K562 (cell line): ENCODE results near the gene CCNY. TPM values are rescaled to one million over a fixed set of nuclear protein-coding genes. Genes with fewer than 3 reads are reported as not detected.

Experiments used
- ATAC-seq: fragments of 200-7000 bp; cut with Tn5 transposase; 3 replicates; pipeline ENCODE4 v1.9.1; 2020; ENCODE audit warnings: moderate library complexity
- BruUV-seq: library from RNA; stranded (reverse); fragments of 400-500 nt; replicated peaks from 2 replicates; lab custom pipeline; 2021; lab: Mats Ljungman, UMichigan
- CTCF ChIA-PET: fragments of 300-600 bp; formaldehyde crosslinking; extraction: SDS; loops from one replicate; lab custom pipeline; 2021; ENCODE audit warnings: low intra/inter-chr PET ratio; lab: Yijun Ruan, JAX
- POLR2A ChIA-PET: fragments of 300-600, 350-650 bp; sonication (Branson Sonifier 250); formaldehyde crosslinking; extraction: SDS; loops from one replicate; lab custom pipeline; 2021; ENCODE audit warnings: antibody characterized with exemption, inconsistent platforms; lab: Yijun Ruan, JAX
- DNase-seq, 4 experiments: peaks; one replicate each; pipeline versions ENCODE4 v3.0.0 to v3.0.0-alpha.2; 2011 to 2018; ENCODE audit warnings: low spot score in 3 of 4, mixed read lengths in 3 of 4; ENCODE audit errors: extremely low read depth in 1 of 4
- FAIRE-seq: peaks from 2 replicates; lab custom pipeline; 2011; peaks lifted over from hg19 to GRCh38; lab: Jason Lieb, UNC
- H2AFZ ChIP-seq: 2 replicates; pipeline ENCODE4 v1.6.0; 2011; ENCODE audit warnings: low read depth, low read length, control low read depth, inconsistent platforms
- H3K27ac ChIP-seq: fragments of 200-600 bp; 3 replicates; pipeline ENCODE4 v1.8.0; 2011; ENCODE audit warnings: low read depth, mild to moderate bottlenecking, control low read depth, inconsistent platforms, low read length, moderate library complexity, mixed read lengths; ENCODE audit errors: extremely low read depth
- H3K27me3 ChIP-seq, 2 experiments: fragments of 300-600 bp in 1 of 2; 2 replicates in 1 of 2; 3 replicates in 1 of 2; pipeline versions ENCODE4 v1.6.0 to v1.8.0; 2011; ENCODE audit warnings: inconsistent platforms in 2 of 2, low read length in 2 of 2, mild to moderate bottlenecking in 1 of 2, mixed read lengths in 1 of 2, moderate library complexity in 1 of 2; ENCODE audit not compliant: control insufficient read depth in 2 of 2, insufficient read depth in 2 of 2
- H3K36me3 ChIP-seq: fragments of 300-600 bp; 3 replicates; pipeline ENCODE4 v1.8.0; 2011; ENCODE audit warnings: mild to moderate bottlenecking, low read length, inconsistent platforms; ENCODE audit not compliant: control insufficient read depth, insufficient read depth
- H3K4me1 ChIP-seq, 2 experiments: fragments of 200-600 bp in 1 of 2; replicated peaks in 1 of 2; 2 replicates in 1 of 2; 3 replicates in 1 of 2; pipeline versions ENCODE4 v1.5.1 to v1.8.0; 2011; ENCODE audit warnings: inconsistent platforms in 2 of 2, low read length in 2 of 2, mild to moderate bottlenecking in 1 of 2, mixed read lengths in 1 of 2, moderate library complexity in 1 of 2; ENCODE audit not compliant: control insufficient read depth in 2 of 2, insufficient read depth in 2 of 2
- H3K4me2 ChIP-seq: 2 replicates; pipeline ENCODE4 v1.6.1; 2011; ENCODE audit warnings: low read length, control low read depth, inconsistent platforms, mixed read lengths; ENCODE audit not compliant: insufficient read depth
- H3K4me3 ChIP-seq: fragments of 200-600 bp; sonication (generic), shearing (Covaris generic); 2 replicates; pipeline ENCODE4 v1.5.1; 2016; ENCODE audit warnings: control low read depth, inconsistent platforms
- H3K79me2 ChIP-seq: fragments of 200-600 bp; 3 replicates; pipeline ENCODE4 v1.8.0; 2011; ENCODE audit warnings: low read length, inconsistent platforms; ENCODE audit not compliant: control insufficient read depth, insufficient read depth
- H3K9ac ChIP-seq, 2 experiments: 2 replicates each; pipeline versions ENCODE4 v1.6.0 to v1.6.1; 2011; ENCODE audit warnings: low read depth in 2 of 2, low read length in 2 of 2, control low read depth in 1 of 2, inconsistent platforms in 1 of 2, mild to moderate bottlenecking in 1 of 2, mixed read lengths in 1 of 2; ENCODE audit not compliant: insufficient read depth in 1 of 2
- H3K9me1 ChIP-seq: one replicate; pipeline ENCODE4 v1.6.0; 2011; ENCODE audit warnings: inconsistent platforms, mild to moderate bottlenecking, low read length, moderate library complexity; ENCODE audit not compliant: control insufficient read depth, insufficient read depth
- H3K9me3 ChIP-seq: replicated peaks from 2 replicates; pipeline ENCODE4 v1.5.1; 2011; ENCODE audit warnings: low read depth, low read length, inconsistent platforms; ENCODE audit not compliant: control insufficient read depth, insufficient read depth
- H4K20me1 ChIP-seq: replicated peaks from 2 replicates; pipeline ENCODE4 v1.6.1; 2011; ENCODE audit warnings: low read length, inconsistent platforms, mixed read lengths; ENCODE audit not compliant: control insufficient read depth, insufficient read depth
- E4F1 ChIP-seq: fragments of 250-450 bp; sonication (Bioruptor Pico); IDR thresholded peaks from 2 replicates; pipeline ENCODE4 v1.5.0; 2021; ENCODE audit warnings: mild to moderate bottlenecking, borderline replicate concordance
- GTF2A2 ChIP-seq: IDR thresholded peaks from 2 replicates; pipeline ENCODE4 v1.6.1; 2016; ENCODE audit warnings: mild to moderate bottlenecking, missing genetic modification characterization, missing compliant biosample characterization
- HDAC6 ChIP-seq: IDR thresholded peaks from 2 replicates; pipeline ENCODE4 v1.6.1; 2012; ENCODE audit warnings: low read depth, mild to moderate bottlenecking, control low read depth, inconsistent platforms, low read length, moderate library complexity
- NCOA4 ChIP-seq: fragments of 450-650 bp; IDR thresholded peaks from 2 replicates; pipeline ENCODE4 v1.6.1; 2018; ENCODE audit warnings: mild to moderate bottlenecking; ENCODE audit not compliant: partially characterized antibody
- PREB ChIP-seq: sonication (generic); formaldehyde crosslinking; IDR thresholded peaks from 2 replicates; pipeline ENCODE4 v1.8.1; 2023; ENCODE audit warnings: mild to moderate bottlenecking, missing genetic modification reagents
- ZKSCAN3 ChIP-seq: fragments of 250-450 bp; sonication (Bioruptor Pico); IDR thresholded peaks from 2 replicates; pipeline ENCODE4 v1.4.0; 2020
- ZNF318 ChIP-seq, 2 experiments: fragments of 450-650 bp; IDR thresholded peaks; 2 replicates each; pipeline ENCODE4 v1.6.1; 2016; ENCODE audit warnings: mild to moderate bottlenecking in 2 of 2, borderline replicate concordance in 1 of 2, low read depth in 1 of 2, moderate library complexity in 1 of 2
- ZNF707 ChIP-seq: fragments of 250-450 bp; sonication (Bioruptor Pico); conservative IDR thresholded peaks from 2 replicates; pipeline ENCODE4 v1.8.0; 2022; ENCODE audit warnings: inconsistent platforms, mild to moderate bottlenecking, moderate library complexity
- WGBS: fragments of 100-300 bp; shearing (Covaris generic); methylation state at CpG from one replicate; pipeline ENCODE4 v1.1.6; 2016; ENCODE audit warnings: low coverage, mixed read lengths; ENCODE audit not compliant: insufficient coverage; ENCODE audit errors: missing lambda C conversion rate; 5-methylcytosine and 5-hydroxymethylcytosine counted together
- in situ Hi-C: fragments of 300-500 bp; cut with MboI; formaldehyde crosslinking; loops from 4 replicates; pipeline ENCODE4 v1.15.0; 2018; ENCODE audit warnings: inconsistent platforms, mixed read lengths
- intact Hi-C: fragments of 100-400 bp; cut with micrococcal nuclease; formaldehyde crosslinking; loops from 2 replicates; pipeline ENCODE4 v1.14.2; 2022
- polyA plus RNA-seq, 8 experiments: library from polyadenylated mRNA; depleted of rRNA in 4 of 8; stranded (reverse) in 5 of 8; unstranded in 3 of 8; fragments of >200 nt; fragmentation: Nextera tagmentation in 2 of 8; fragmentation: Illumina TruSeq in 1 of 8; extraction: Ambion mirVana in 2 of 8; extraction: Trizol in 1 of 8; gene quantifications; 2 replicates each; pipeline versions ENCODE4 v1.2.1 to v1.2.3, GENCODE V29; 2011 to 2014; ENCODE audit warnings: inconsistent platforms in 1 of 8, missing spikeins in 1 of 8
- total RNA-seq, 7 experiments: library from RNA; depleted of rRNA in 6 of 7; stranded (reverse); fragments of >200 nt in 6 of 7; fragmentation: Illumina TruSeq in 2 of 7; extraction: Trizol in 2 of 7; gene quantifications; 2 replicates each; pipeline versions ENCODE4 v1.2.1 to v1.2.3, GENCODE V29; 2011 to 2021; ENCODE audit warnings: low replicate concordance in 1 of 7

The CCNY gene
- total and polyA plus RNA-seq, 9 of the 15 experiments (the other 6 are each of a cell fraction or from before 2014, with no cell fraction given) = 8.4 to 109 (median 38.6) TPM

GRCh38 chr10:35445150-35445884 lies 109.0 kb downstream of the CCNY start:
- no peak overlapping the region for H3K27ac ChIP-seq
- BruUV-seq = no TSS peak
- H3K4me2 ChIP-seq = no peak overlapping the region
- peaks cover 31 to 41% of the 10 kb centered on the region in 2 experiments for H3K4me1 ChIP-seq
- FAIRE-seq = no peak
- WGBS = 86% methylated on average over 4 of the region's 4 CpGs
- H3K27me3 ChIP-seq = no peaks in the 10 kb centered on the region
- in situ Hi-C loops = no loop called here
- peaks cover 12% of the 10 kb centered on the region for H3K9me3 ChIP-seq
- peaks cover 96% of the 10 kb centered on the region for H3K79me2 ChIP-seq
- ChIA-PET POLR2A (no interaction called here), CTCF (interaction anchor here (0.6 kb wide), 1 partner anchor 138 kb away, joined by 3 read pairs; no protein-coding TSS in a partner anchor)
- peaks cover 3% of the 10 kb centered on the region; the same call in 1 of the 3 replicates for H3K36me3 ChIP-seq
- H3K9me1 ChIP-seq = no peaks in the 10 kb centered on the region
- no peak overlapping the region for H2AFZ ChIP-seq
- no peak overlapping the region for H3K9ac ChIP-seq
- intact Hi-C loops = loop anchor here (5.0 kb wide), 1 partner anchor 33 kb away; no protein-coding TSS in a partner anchor
- no peak overlapping the region for H3K4me3 ChIP-seq
- DNase-seq = no peak
- H4K20me1 ChIP-seq = peaks cover 18% of the 10 kb centered on the region
- no peak for ATAC-seq
- TF ChIP-seq ZNF707 (CRISPR knock-in tag) (no peak), E4F1 (CRISPR knock-in tag) (no peak), NCOA4 (no peak), HDAC6 (no peak), GTF2A2 (tag) (no peak), ZKSCAN3 (CRISPR knock-in tag) (no peak), ZNF318 (IDR thresholded peaks at IDR 0.05; ENCODE audit: borderline replicate concordance in 1 of 2, low read depth in 1 of 2) (no peak), PREB (CRISPR knock-in tag) (no peak)
